Skeletal muscle tissue (tissue), 4 donors: ENCODE results near the gene CD200R1. TPM values are rescaled to one million over a fixed set of nuclear protein-coding genes. Genes with fewer than 3 reads are reported as not detected.

ENCODE experiments used
- H3K27ac ChIP-seq: one replicate; pipeline ENCODE4 v1.7.0; 2013; ENCODE audit warnings: mild to moderate bottlenecking, low read depth, low read length, inconsistent platforms
- H3K27me3 ChIP-seq, 3 donors: one replicate each; pipeline ENCODE4 v1.7.0; 2013; ENCODE audit warnings: low read length in 3 of 3; ENCODE audit not compliant: control insufficient read depth in 3 of 3, insufficient read depth in 3 of 3
- H3K36me3 ChIP-seq, 3 donors: one replicate each; pipeline ENCODE4 v1.7.0; 2013; ENCODE audit warnings: low read length in 3 of 3; ENCODE audit not compliant: control insufficient read depth in 3 of 3, insufficient read depth in 3 of 3
- H3K4me1 ChIP-seq, 3 donors: one replicate each; pipeline ENCODE4 v1.7.0; 2013; ENCODE audit warnings: low read length in 3 of 3, mild to moderate bottlenecking in 3 of 3; ENCODE audit not compliant: control insufficient read depth in 3 of 3, insufficient read depth in 3 of 3
- H3K4me3 ChIP-seq, 3 donors: one replicate each; pipeline ENCODE4 v1.7.0; 2013; ENCODE audit warnings: low read length in 3 of 3
- H3K9ac ChIP-seq, 3 donors: one replicate each; pipeline ENCODE4 v1.7.0; 2013; ENCODE audit warnings: low read length in 3 of 3, mild to moderate bottlenecking in 3 of 3, moderate library complexity in 2 of 3, low read depth in 1 of 3
- H3K9me3 ChIP-seq, 3 donors: one replicate each; pipeline ENCODE4 v1.7.0; 2013; ENCODE audit warnings: low read length in 3 of 3; ENCODE audit not compliant: control insufficient read depth in 3 of 3
- total RNA-seq: library from RNA; depleted of rRNA; stranded (reverse); fragments of >200 nt; gene quantifications from one replicate; pipeline ENCODE4 v1.2.3, GENCODE V29; 2014
- donor health status: Osteomylitis.

Gene CD200R1
- total RNA-seq, 1 donor from 2014 or later: 5.7 TPM

GRCh38 chr3:112871735-112872134, 103.2 kb downstream of the CD200R1 start:
- no peak overlapping the region for H3K4me3 ChIP-seq
- H3K27ac ChIP-seq: no peak overlapping the region
- no peaks in the 10 kb centered on the region for H3K27me3 ChIP-seq
- H3K9me3 ChIP-seq: peaks cover 0 to 6% (median 2%) of the 10 kb centered on the region in 3 donors
- H3K4me1 ChIP-seq: no peaks in the 10 kb centered on the region
- no peak overlapping the region for H3K9ac ChIP-seq
- no peaks in the 10 kb centered on the region for H3K36me3 ChIP-seq

Other genes starting within 250 kb of the CD200R1 start
- not detected for gene CD200R1L, start 128.2 kb downstream of the CD200R1 start, total RNA-seq
- 15.7 TPM for gene GTPBP8, start 15.9 kb upstream of the CD200R1 start, total RNA-seq
- gene BOC, start 236.5 kb upstream of the CD200R1 start, total RNA-seq: 28.7 TPM